Neural cell (in vitro differentiated cells): ENCODE results near the gene CCKAR. TPM values are rescaled to one million over a fixed set of nuclear protein-coding genes. Genes with fewer than 3 reads are reported as not detected.

Experiments
- H2AFZ ChIP-seq: fragments of 200-600, 300-800 bp; sonication (generic), shearing (Covaris generic); 2 replicates; pipeline ENCODE4 v1.6.0; 2014; ENCODE audit warnings: low read depth, mild to moderate bottlenecking, antibody characterized with exemption, low read length, moderate library complexity
- H3F3A ChIP-seq: fragments of 200-600 bp; shearing (Covaris generic); 2 replicates; pipeline ENCODE4 v1.6.1; 2016; ENCODE audit warnings: mild to moderate bottlenecking, moderate library complexity, mixed read lengths, antibody characterized with exemption, low read length; ENCODE audit not compliant: insufficient read depth, poor library complexity, severe bottlenecking
- H3K27ac ChIP-seq: fragments of 200-600, 300-800 bp; sonication (generic), shearing (Covaris generic); 2 replicates; pipeline ENCODE4 v1.5.1; 2014; ENCODE audit warnings: mild to moderate bottlenecking, low read length, moderate library complexity
- H3K27me3 ChIP-seq: fragments of 300-800, 200-600 bp; sonication (generic), shearing (Covaris generic); 2 replicates; pipeline ENCODE4 v1.6.0; 2014; ENCODE audit warnings: mild to moderate bottlenecking, low read depth, low read length, moderate library complexity; ENCODE audit not compliant: insufficient read depth
- H3K36me3 ChIP-seq: fragments of 300-800, 200-600 bp; sonication (generic), shearing (Covaris generic); 2 replicates; pipeline ENCODE4 v1.5.1; 2014; ENCODE audit warnings: mild to moderate bottlenecking, antibody characterized with exemption, low read length, moderate library complexity; ENCODE audit not compliant: insufficient read depth
- H3K4me2 ChIP-seq: fragments of 300-800, 200-600 bp; sonication (generic), shearing (Covaris generic); 2 replicates; pipeline ENCODE4 v1.6.0; 2014; ENCODE audit warnings: mild to moderate bottlenecking, low read length
- H3K4me3 ChIP-seq: fragments of 300-800, 200-600 bp; sonication (generic), shearing (Covaris generic); 2 replicates; pipeline ENCODE4 v1.5.1; 2014; ENCODE audit warnings: mild to moderate bottlenecking, low read length, moderate library complexity
- H3K79me2 ChIP-seq: fragments of 200-600 bp; shearing (Covaris generic); replicated peaks from 2 replicates; pipeline ENCODE4 v1.6.0; 2014; ENCODE audit warnings: mild to moderate bottlenecking, low read length, moderate library complexity; ENCODE audit not compliant: insufficient read depth
- H3K9ac ChIP-seq: fragments of 300-800, 200-600 bp; sonication (generic), shearing (Covaris generic); 2 replicates; pipeline ENCODE4 v1.6.1; 2016; ENCODE audit warnings: mild to moderate bottlenecking, low read length, mixed read lengths
- H3K9me2 ChIP-seq: fragments of 200-600 bp; shearing (Covaris generic); 2 replicates; pipeline ENCODE4 v1.6.1; 2016; ENCODE audit warnings: mild to moderate bottlenecking, low read length, mixed read lengths; ENCODE audit not compliant: insufficient read depth
- H3K9me3 ChIP-seq: fragments of 200-600, 300-800 bp; sonication (generic), shearing (Covaris generic); 2 replicates; pipeline ENCODE4 v1.6.1; 2016; ENCODE audit warnings: mild to moderate bottlenecking, mixed run types, low read length, moderate library complexity, mixed read lengths
- H4K20me1 ChIP-seq: fragments of 200-600 bp; shearing (Covaris generic); 2 replicates; pipeline ENCODE4 v1.6.1; 2016; ENCODE audit warnings: mild to moderate bottlenecking, mixed run types; ENCODE audit not compliant: insufficient read depth
- EP300 ChIP-seq: fragments of 450-650 bp; conservative IDR thresholded peaks from 2 replicates; pipeline ENCODE4 v1.6.1; 2014; ENCODE audit warnings: antibody characterized with exemption, mild to moderate bottlenecking, moderate library complexity; ENCODE audit not compliant: poor library complexity, severe bottlenecking
- EZH2 ChIP-seq: fragments of 200-600, 300-800 bp; shearing (Covaris generic), sonication (generic); IDR thresholded peaks from 2 replicates; pipeline ENCODE4 v1.6.1; 2014; ENCODE audit warnings: antibody characterized with exemption, low read length, borderline replicate concordance, mild to moderate bottlenecking; ENCODE audit not compliant: insufficient read depth, poor library complexity, severe bottlenecking
- MXI1 ChIP-seq: fragments of 450-650 bp; conservative IDR thresholded peaks from 2 replicates; pipeline ENCODE4 v1.6.1; 2014; ENCODE audit warnings: antibody characterized with exemption, mild to moderate bottlenecking; ENCODE audit not compliant: poor library complexity, severe bottlenecking
- POLR2AphosphoS5 ChIP-seq: IDR thresholded peaks from 2 replicates; pipeline ENCODE4 v1.6.1; 2012
- RAD21 ChIP-seq: fragments of 450-650 bp; conservative IDR thresholded peaks from 2 replicates; pipeline ENCODE4 v1.6.1; 2014; ENCODE audit warnings: antibody characterized with exemption, mild to moderate bottlenecking, moderate library complexity
- SMC3 ChIP-seq: fragments of 450-650 bp; conservative IDR thresholded peaks from 2 replicates; pipeline ENCODE4 v1.6.1; 2014; ENCODE audit warnings: antibody characterized with exemption, mild to moderate bottlenecking, moderate library complexity; ENCODE audit not compliant: poor library complexity
- TAF1 ChIP-seq: IDR thresholded peaks from 2 replicates; pipeline ENCODE4 v1.6.1; 2012; ENCODE audit warnings: low read depth
- polyA plus RNA-seq: library from polyadenylated mRNA; depleted of rRNA; stranded (reverse); fragments of >200 nt; gene quantifications from 2 replicates; pipeline ENCODE4 v1.2.3, GENCODE V29; 2014
- TF ChIP-seq, protein P1 (sequence below): fragments of 450-650 bp; IDR thresholded peaks from 2 replicates; pipeline ENCODE4 v1.5.1; 2014; ENCODE audit warnings: antibody characterized with exemption, mild to moderate bottlenecking, moderate library complexity; ENCODE audit not compliant: poor library complexity, severe bottlenecking
- TF ChIP-seq, protein P2 (sequence below): IDR thresholded peaks from 2 replicates; pipeline ENCODE4 v1.6.1; 2012; ENCODE audit warnings: borderline replicate concordance

Gene CCKAR
- polyA plus RNA-seq, 1 donor from 2014 or later = not detected

DNA sequence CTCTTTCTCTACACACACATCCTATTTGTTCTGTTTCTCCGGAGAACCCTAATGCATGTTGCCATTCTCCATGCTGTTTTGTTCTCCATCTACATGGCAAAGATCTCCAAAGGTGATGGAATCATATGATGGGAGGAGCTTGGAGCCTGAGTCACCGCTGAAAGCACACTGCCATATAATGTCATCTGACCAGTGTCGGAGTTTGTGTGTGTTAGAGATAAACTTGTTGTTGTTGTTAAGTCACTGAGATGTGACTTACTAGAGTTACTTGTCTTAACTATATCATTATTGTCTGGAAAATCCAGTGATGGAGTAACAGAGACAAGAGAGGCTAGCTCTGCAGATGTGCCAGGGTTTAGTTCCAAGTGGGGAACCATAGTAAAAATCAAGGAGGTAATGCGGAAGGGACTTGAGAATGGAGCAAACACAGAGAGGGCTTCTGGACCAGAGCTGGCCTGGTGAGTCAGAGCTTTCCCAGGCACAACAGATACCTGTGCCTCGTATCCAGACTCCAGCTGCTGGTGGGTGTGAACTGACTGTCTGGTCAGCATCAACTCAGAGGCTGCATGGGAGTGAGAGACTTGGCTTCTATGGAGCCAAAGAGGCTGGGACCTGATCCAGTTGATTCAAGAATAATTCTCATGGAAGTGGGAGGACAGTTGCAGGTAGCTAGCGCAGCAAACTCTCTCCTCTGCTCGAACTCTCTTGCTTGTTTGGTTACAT is 30.6 kb upstream of the CCKAR start:
- Histone ChIP-seq H3K4me2 (no peak overlapping the region), H3K27me3 (no peaks in the 10 kb centered on the region), H3F3A (no peaks in the 10 kb centered on the region), H3K4me3 (no peak overlapping the region), H4K20me1 (no peaks in the 10 kb centered on the region), H3K9ac (no peak overlapping the region), H3K27ac (no peak overlapping the region), H3K9me2 (no peaks in the 10 kb centered on the region), H3K9me3 (no peaks in the 10 kb centered on the region), H3K79me2 (no peaks in the 10 kb centered on the region), H2AFZ (no peak overlapping the region), H3K36me3 (no peaks in the 10 kb centered on the region)
- TF ChIP-seq, protein P1, sequence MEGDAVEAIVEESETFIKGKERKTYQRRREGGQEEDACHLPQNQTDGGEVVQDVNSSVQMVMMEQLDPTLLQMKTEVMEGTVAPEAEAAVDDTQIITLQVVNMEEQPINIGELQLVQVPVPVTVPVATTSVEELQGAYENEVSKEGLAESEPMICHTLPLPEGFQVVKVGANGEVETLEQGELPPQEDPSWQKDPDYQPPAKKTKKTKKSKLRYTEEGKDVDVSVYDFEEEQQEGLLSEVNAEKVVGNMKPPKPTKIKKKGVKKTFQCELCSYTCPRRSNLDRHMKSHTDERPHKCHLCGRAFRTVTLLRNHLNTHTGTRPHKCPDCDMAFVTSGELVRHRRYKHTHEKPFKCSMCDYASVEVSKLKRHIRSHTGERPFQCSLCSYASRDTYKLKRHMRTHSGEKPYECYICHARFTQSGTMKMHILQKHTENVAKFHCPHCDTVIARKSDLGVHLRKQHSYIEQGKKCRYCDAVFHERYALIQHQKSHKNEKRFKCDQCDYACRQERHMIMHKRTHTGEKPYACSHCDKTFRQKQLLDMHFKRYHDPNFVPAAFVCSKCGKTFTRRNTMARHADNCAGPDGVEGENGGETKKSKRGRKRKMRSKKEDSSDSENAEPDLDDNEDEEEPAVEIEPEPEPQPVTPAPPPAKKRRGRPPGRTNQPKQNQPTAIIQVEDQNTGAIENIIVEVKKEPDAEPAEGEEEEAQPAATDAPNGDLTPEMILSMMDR = no peak
- TF ChIP-seq, protein P2, sequence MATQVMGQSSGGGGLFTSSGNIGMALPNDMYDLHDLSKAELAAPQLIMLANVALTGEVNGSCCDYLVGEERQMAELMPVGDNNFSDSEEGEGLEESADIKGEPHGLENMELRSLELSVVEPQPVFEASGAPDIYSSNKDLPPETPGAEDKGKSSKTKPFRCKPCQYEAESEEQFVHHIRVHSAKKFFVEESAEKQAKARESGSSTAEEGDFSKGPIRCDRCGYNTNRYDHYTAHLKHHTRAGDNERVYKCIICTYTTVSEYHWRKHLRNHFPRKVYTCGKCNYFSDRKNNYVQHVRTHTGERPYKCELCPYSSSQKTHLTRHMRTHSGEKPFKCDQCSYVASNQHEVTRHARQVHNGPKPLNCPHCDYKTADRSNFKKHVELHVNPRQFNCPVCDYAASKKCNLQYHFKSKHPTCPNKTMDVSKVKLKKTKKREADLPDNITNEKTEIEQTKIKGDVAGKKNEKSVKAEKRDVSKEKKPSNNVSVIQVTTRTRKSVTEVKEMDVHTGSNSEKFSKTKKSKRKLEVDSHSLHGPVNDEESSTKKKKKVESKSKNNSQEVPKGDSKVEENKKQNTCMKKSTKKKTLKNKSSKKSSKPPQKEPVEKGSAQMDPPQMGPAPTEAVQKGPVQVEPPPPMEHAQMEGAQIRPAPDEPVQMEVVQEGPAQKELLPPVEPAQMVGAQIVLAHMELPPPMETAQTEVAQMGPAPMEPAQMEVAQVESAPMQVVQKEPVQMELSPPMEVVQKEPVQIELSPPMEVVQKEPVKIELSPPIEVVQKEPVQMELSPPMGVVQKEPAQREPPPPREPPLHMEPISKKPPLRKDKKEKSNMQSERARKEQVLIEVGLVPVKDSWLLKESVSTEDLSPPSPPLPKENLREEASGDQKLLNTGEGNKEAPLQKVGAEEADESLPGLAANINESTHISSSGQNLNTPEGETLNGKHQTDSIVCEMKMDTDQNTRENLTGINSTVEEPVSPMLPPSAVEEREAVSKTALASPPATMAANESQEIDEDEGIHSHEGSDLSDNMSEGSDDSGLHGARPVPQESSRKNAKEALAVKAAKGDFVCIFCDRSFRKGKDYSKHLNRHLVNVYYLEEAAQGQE = no peak
- TF ChIP-seq EP300 = no peak
- TF ChIP-seq MXI1 = no peak
- no peak for TF ChIP-seq RAD21
- no peak for TF ChIP-seq TAF1
- no peak for TF ChIP-seq POLR2AphosphoS5
- TF ChIP-seq SMC3 = no peak
- TF ChIP-seq EZH2 = no peak

DNA sequence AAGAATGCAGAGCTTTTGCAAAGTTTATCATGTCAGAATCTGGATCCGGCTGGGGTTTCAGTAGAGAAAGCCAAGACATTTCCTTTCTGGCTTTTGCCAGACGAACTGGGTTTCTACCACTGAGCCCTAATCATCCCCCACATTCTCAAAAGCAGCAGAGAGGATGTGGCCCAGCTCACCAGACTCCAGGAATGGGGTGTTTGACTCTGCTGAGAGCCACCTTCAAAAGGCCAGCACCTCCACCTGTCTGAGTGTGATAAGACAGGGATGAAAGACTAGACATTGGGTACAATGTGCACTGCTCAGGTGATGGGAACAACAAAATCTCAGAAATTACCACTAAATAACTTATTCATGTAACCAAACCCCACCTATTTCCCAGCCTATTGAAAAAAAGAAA is 25.7 kb upstream of the CCKAR start:
- no peaks in the 10 kb centered on the region for H3K9me3 ChIP-seq
- H3K27me3 ChIP-seq = no peaks in the 10 kb centered on the region
- TF ChIP-seq EZH2 (no peak), TAF1 (no peak), RAD21 (no peak), SMC3 (no peak), EP300 (no peak), POLR2AphosphoS5 (no peak), MXI1 (no peak)
- TF ChIP-seq, protein P2 = no peak
- TF ChIP-seq, protein P1 = no peak
- no peak overlapping the region for H2AFZ ChIP-seq
- no peaks in the 10 kb centered on the region for H3F3A ChIP-seq
- H3K4me3 ChIP-seq = no peak overlapping the region
- H3K27ac ChIP-seq = no peak overlapping the region
- H3K9me2 ChIP-seq = no peaks in the 10 kb centered on the region
- H4K20me1 ChIP-seq = no peaks in the 10 kb centered on the region
- H3K9ac ChIP-seq = no peak overlapping the region
- H3K36me3 ChIP-seq = no peaks in the 10 kb centered on the region
- H3K79me2 ChIP-seq = no peaks in the 10 kb centered on the region
- no peak overlapping the region for H3K4me2 ChIP-seq
